OCI-M1 (cell line): ENCODE measurements around the gene FXYD6.

Experiments used
- DNase-seq: peaks from one replicate; lab custom pipeline; 2025; lab: John Stamatoyannopoulos, UW

The FXYD6 gene

GRCh38 chr11:117884994-117885393, 8.5 kb upstream of the FXYD6 start:
- no peak for DNase-seq

- DNase-seq, result no peak
Measured at GRCh38 chr11:117883063-117883462, 6.6 kb upstream of the FXYD6 start.

- no peak for DNase-seq
Measured at GRCh38 chr11:117882311-117882905, 6.0 kb upstream of the FXYD6 start.

GRCh38 chr11:117881217-117881616, 4.8 kb upstream of the FXYD6 start:
- DNase-seq, result no peak

GRCh38 chr11:117879516-117880480, 3.3 kb upstream of the FXYD6 start:
- DNase-seq, result no peak

GRCh38 chr11:117878939-117879475, 2.5 kb upstream of the FXYD6 start:
- no peak for DNase-seq

- no peak for DNase-seq
Measured at GRCh38 chr11:117878314-117878938, 2.0 kb upstream of the FXYD6 start.

GRCh38 chr11:117877120-117877784, 794 bp upstream of the FXYD6 start:
- DNase-seq, result no peak

- DNase-seq, result no peak
Measured at GRCh38 chr11:117876059-117876340, 458 bp downstream of the FXYD6 start.

- no peak for DNase-seq
Measured at GRCh38 chr11:117875382-117876058, 938 bp downstream of the FXYD6 start.

- DNase-seq, result no peak
Measured at GRCh38 chr11:117874910-117875381, 1.5 kb downstream of the FXYD6 start.

GRCh38 chr11:117874253-117874909, 2.1 kb downstream of the FXYD6 start:
- no peak for DNase-seq

- no peak for DNase-seq
Measured at GRCh38 chr11:117873828-117874125, 2.7 kb downstream of the FXYD6 start.

- no peak for DNase-seq
Measured at GRCh38 chr11:117872975-117873827, 3.3 kb downstream of the FXYD6 start.

GRCh38 chr11:117872420-117872961, 4.0 kb downstream of the FXYD6 start:
- no peak for DNase-seq

- no peak for DNase-seq
Measured at GRCh38 chr11:117871784-117872183, 4.7 kb downstream of the FXYD6 start.

- no peak for DNase-seq
Measured at GRCh38 chr11:117871160-117871559, 5.3 kb downstream of the FXYD6 start.

GRCh38 chr11:117870103-117870952, 6.1 kb downstream of the FXYD6 start:
- DNase-seq, result no peak

GRCh38 chr11:117869604-117870003, 6.9 kb downstream of the FXYD6 start:
- DNase-seq, result no peak
